ENCODE results near the gene IGFL3. TPM values are rescaled to one million over a fixed set of nuclear protein-coding genes. Genes with fewer than 3 reads are reported as not detected.

Gene IGFL3
- total and polyA plus RNA-seq, 9 of the 15 experiments (the other 6 are each of a cell fraction or from before 2014, with no cell fraction given) = not detected

DNA sequence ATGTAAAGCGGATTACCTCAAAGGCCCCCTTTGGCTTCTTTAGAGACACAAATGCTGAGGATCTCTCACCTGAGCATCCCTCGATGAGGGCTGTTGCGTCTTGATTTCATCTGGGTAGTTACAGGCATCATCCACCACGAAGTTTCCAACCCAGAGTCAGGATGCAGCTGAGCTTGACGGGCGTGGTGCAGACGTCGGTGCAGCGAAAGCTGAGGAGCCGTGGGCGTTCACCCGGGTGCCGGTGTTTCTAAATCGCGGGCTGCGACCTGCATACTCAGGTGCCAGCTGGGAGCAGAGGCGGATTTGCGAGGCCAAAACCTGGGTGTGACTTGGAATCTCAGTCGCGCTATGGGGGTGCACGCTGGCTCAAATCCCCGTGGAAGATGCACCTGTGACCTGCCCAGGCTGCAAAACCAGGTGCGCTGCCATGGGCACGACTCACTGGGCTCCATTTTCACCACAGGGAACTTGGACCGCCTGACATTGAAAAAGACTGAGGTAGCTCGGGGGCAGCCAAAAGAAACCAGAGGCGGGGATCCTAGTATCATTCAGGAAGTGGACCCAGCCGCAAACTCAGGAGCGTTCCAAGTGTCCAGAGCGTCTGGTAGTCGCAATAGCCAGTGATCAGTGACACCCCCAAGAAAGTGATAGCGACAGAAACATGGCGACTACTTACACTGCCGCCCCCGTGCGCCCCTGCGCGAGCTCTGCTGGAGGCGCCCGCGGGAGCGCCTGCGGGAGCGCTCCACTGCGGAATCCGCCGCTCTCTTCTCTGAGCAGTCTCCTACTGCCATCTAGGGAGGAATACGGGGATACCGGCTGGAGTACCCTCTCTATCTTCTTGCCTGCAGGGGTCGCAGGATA lies 47.3 kb downstream of the IGFL3 start (continued):
- peak; percentile 41; the same call in 1 of the 2 replicates for TF ChIP-seq GABPB1 (CRISPR knock-in tag; IDR thresholded peaks at IDR 0.05)
- 0 out of 2 replicates have a peak, but pooled peaks have one; percentile 28 for TF ChIP-seq JUND (IDR thresholded peaks at IDR 0.05; ENCODE audit: borderline replicate concordance, low read depth, low read length)
- no peak; the same call in 2 of the 3 replicates for TF ChIP-seq JUND (tag; IDR thresholded peaks at IDR 0.05; ENCODE audit: borderline replicate concordance, low read depth, low read length)
- TF ChIP-seq L3MBTL2 (IDR thresholded peaks at IDR 0.05) = peak; percentile 57; the same call in 1 of the 2 replicates
- TF ChIP-seq KAT7 (CRISPR knock-in tag; IDR thresholded peaks at IDR 0.05; ENCODE audit: borderline replicate concordance) = no peak
- TF ChIP-seq ZNF24 (IDR thresholded peaks at IDR 0.05) = peak; percentile 40; the same call in 1 of the 2 replicates
- TF ChIP-seq, protein P1, sequence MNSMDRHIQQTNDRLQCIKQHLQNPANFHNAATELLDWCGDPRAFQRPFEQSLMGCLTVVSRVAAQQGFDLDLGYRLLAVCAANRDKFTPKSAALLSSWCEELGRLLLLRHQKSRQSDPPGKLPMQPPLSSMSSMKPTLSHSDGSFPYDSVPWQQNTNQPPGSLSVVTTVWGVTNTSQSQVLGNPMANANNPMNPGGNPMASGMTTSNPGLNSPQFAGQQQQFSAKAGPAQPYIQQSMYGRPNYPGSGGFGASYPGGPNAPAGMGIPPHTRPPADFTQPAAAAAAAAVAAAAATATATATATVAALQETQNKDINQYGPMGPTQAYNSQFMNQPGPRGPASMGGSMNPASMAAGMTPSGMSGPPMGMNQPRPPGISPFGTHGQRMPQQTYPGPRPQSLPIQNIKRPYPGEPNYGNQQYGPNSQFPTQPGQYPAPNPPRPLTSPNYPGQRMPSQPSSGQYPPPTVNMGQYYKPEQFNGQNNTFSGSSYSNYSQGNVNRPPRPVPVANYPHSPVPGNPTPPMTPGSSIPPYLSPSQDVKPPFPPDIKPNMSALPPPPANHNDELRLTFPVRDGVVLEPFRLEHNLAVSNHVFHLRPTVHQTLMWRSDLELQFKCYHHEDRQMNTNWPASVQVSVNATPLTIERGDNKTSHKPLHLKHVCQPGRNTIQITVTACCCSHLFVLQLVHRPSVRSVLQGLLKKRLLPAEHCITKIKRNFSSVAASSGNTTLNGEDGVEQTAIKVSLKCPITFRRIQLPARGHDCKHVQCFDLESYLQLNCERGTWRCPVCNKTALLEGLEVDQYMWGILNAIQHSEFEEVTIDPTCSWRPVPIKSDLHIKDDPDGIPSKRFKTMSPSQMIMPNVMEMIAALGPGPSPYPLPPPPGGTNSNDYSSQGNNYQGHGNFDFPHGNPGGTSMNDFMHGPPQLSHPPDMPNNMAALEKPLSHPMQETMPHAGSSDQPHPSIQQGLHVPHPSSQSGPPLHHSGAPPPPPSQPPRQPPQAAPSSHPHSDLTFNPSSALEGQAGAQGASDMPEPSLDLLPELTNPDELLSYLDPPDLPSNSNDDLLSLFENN (IDR thresholded peaks at IDR 0.05; ENCODE audit: low read depth in 2 of 2, low read length in 2 of 2) = 0 out of 4 replicates have a peak, but pooled peaks of 1 of the 2 experiments have one; percentile 37
- TF ChIP-seq SAFB (IDR thresholded peaks at IDR 0.05; ENCODE audit: borderline replicate concordance, low read depth, low read length) = no peak
- no peak for TF ChIP-seq MLX (CRISPR knock-in tag; conservative IDR thresholded peaks at IDR 0.05)
- no peak for TF ChIP-seq ZNF830 (CRISPR knock-in tag; IDR thresholded peaks at IDR 0.05)
- 0 out of 2 replicates have a peak, but pooled peaks have one; percentile 41 for TF ChIP-seq ARID2 (IDR thresholded peaks at IDR 0.05)
- TF ChIP-seq FUS (optimal IDR thresholded peaks at IDR 0.05; ENCODE audit: low read depth, low read length) = no peak

Data from K562 (cell line).